OCI-LY1 (cell line): ENCODE data around the gene ZNF93.
"Not testable (repeated sequence)": the region's sequence is repeated elsewhere in the genome, so short reads cannot be mapped to it uniquely, and the experiment has no call there.

Experiments
- H2AFZ ChIP-seq: fragments of 200-600 bp; sonication (generic), shearing (Covaris generic); 2 replicates; pipeline ENCODE4 v1.6.0; 2014; ENCODE audit warnings: antibody characterized with exemption, mild to moderate bottlenecking, low read length
- H3F3A ChIP-seq: fragments of 200-600 bp; sonication (generic), shearing (Covaris generic); 2 replicates; pipeline ENCODE4 v1.6.0; 2014; ENCODE audit warnings: mild to moderate bottlenecking, antibody characterized with exemption, low read length, moderate library complexity; ENCODE audit not compliant: insufficient read depth
- H3K27ac ChIP-seq: fragments of 200-600 bp; sonication (generic); 2 replicates; pipeline ENCODE4 v1.5.1; 2014; ENCODE audit warnings: low read length, mixed run types, mild to moderate bottlenecking, low read depth; ENCODE audit not compliant: poor library complexity, severe bottlenecking
- H3K27me3 ChIP-seq: fragments of 200-600 bp; sonication (generic); 2 replicates; pipeline ENCODE4 v1.6.0; 2014; ENCODE audit warnings: antibody characterized with exemption, mild to moderate bottlenecking, low read length, moderate library complexity; ENCODE audit not compliant: insufficient read depth
- H3K36me3 ChIP-seq: fragments of 200-600 bp; sonication (generic); 2 replicates; pipeline ENCODE4 v1.6.1; 2014; ENCODE audit warnings: mild to moderate bottlenecking, antibody characterized with exemption, low read length, moderate library complexity, mixed read lengths; ENCODE audit not compliant: insufficient read depth
- H3K4me1 ChIP-seq: fragments of 200-600 bp; sonication (generic); 2 replicates; pipeline ENCODE4 v1.5.1; 2014; ENCODE audit warnings: mild to moderate bottlenecking, low read length, moderate library complexity; ENCODE audit not compliant: insufficient read depth, severe bottlenecking
- H3K4me2 ChIP-seq: fragments of 200-600 bp; sonication (generic), shearing (Covaris generic); 2 replicates; pipeline ENCODE4 v1.6.1; 2014; ENCODE audit warnings: low read length
- H3K4me3 ChIP-seq: fragments of 200-600 bp; sonication (generic); 2 replicates; pipeline ENCODE4 v1.5.1; 2014; ENCODE audit warnings: low read length, low read depth, mild to moderate bottlenecking, mixed read lengths; ENCODE audit not compliant: poor library complexity, severe bottlenecking
- H3K79me2 ChIP-seq: fragments of 200-600 bp; shearing (Covaris generic); 2 replicates; pipeline ENCODE4 v1.6.1; 2016; ENCODE audit warnings: mixed run types, low read length, mixed read lengths; ENCODE audit not compliant: insufficient read depth
- H3K9ac ChIP-seq: fragments of 200-600 bp; sonication (generic), shearing (Covaris generic); 2 replicates; pipeline ENCODE4 v1.6.1; 2014; ENCODE audit warnings: mild to moderate bottlenecking, low read length, mixed read lengths
- H3K9me2 ChIP-seq: fragments of 200-600 bp; sonication (generic), shearing (Covaris generic); 2 replicates; pipeline ENCODE4 v1.6.1; 2014; ENCODE audit warnings: low read depth, mild to moderate bottlenecking, low read length, mixed read lengths
- H3K9me3 ChIP-seq: fragments of 200-600 bp; shearing (Covaris generic); 2 replicates; pipeline ENCODE4 v1.6.1; 2014; ENCODE audit warnings: low read length, mixed read lengths
- H4K20me1 ChIP-seq: fragments of 200-600 bp; sonication (generic), shearing (Covaris generic); 2 replicates; pipeline ENCODE4 v1.6.0; 2016; ENCODE audit warnings: mild to moderate bottlenecking, low read length; ENCODE audit not compliant: insufficient read depth
- CTCF ChIP-seq: fragments of 200-600 bp; sonication (generic), shearing (Covaris generic); IDR thresholded peaks from 2 replicates; pipeline ENCODE4 v1.5.1; 2017; ENCODE audit warnings: mild to moderate bottlenecking, antibody characterized with exemption, low read length, moderate library complexity, mixed read lengths
- EZH2 ChIP-seq: fragments of 200-600 bp; sonication (generic), shearing (Covaris generic); IDR thresholded peaks from 2 replicates; pipeline ENCODE4 v1.8.0; 2017; ENCODE audit warnings: borderline replicate concordance, mixed run types, mild to moderate bottlenecking, antibody characterized with exemption, low read length, moderate library complexity, mixed read lengths

The ZNF93 gene

GRCh38 chr19:19871932-19872331 is 28.8 kb upstream of the ZNF93 start:
- H4K20me1 ChIP-seq, result no peaks in the 10 kb centered on the region
- H3K4me2 ChIP-seq, result no peak overlapping the region
- TF ChIP-seq EZH2 (no peak), CTCF (no peak)
- peaks cover 51% of the 10 kb centered on the region for H3K79me2 ChIP-seq
- H3K27ac ChIP-seq, result no peak overlapping the region
- peaks cover 40% of the 10 kb centered on the region; the same call in 1 of the 2 replicates for H3K9me3 ChIP-seq
- peaks cover 5% of the 10 kb centered on the region for H3K4me1 ChIP-seq
- no peak overlapping the region for H2AFZ ChIP-seq
- no peaks in the 10 kb centered on the region; the same call in 1 of the 2 replicates for H3F3A ChIP-seq
- peaks cover 92% of the 10 kb centered on the region for H3K36me3 ChIP-seq
- no peaks in the 10 kb centered on the region for H3K27me3 ChIP-seq
- H3K4me3 ChIP-seq, result no peak overlapping the region
- H3K9ac ChIP-seq, result no peak overlapping the region
- no peaks in the 10 kb centered on the region for H3K9me2 ChIP-seq

DNA sequence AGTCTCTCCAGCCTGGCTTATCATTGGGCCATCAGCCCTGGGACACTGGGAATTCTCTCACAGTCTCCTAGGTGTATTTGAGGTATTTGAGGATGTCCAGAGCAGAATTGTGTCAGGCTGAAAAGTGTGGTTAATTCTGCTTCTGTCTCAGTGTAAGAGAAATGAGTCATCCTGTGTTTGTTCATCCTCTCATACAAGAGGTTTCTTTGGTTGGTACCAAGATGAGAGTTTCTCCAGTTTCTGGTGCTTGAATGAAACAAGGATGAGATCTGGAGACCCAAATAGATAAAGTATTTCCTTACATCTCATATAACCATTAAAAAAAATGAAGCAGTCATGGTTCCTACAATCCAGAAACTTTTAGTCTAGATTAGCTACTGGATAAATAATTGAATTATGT is 27.4 kb upstream of the ZNF93 start:
- Histone ChIP-seq H3K27ac (no peak overlapping the region), H3K4me2 (no peak overlapping the region), H3K27me3 (no peaks in the 10 kb centered on the region), H3F3A (no peaks in the 10 kb centered on the region; the same call in 1 of the 2 replicates), H3K9me3 (peaks cover 41% of the 10 kb centered on the region; the same call in 1 of the 2 replicates), H3K9ac (no peak overlapping the region), H4K20me1 (no peaks in the 10 kb centered on the region), H3K4me1 (no peaks in the 10 kb centered on the region), H3K79me2 (peaks cover 37% of the 10 kb centered on the region), H3K36me3 (peaks cover 88% of the 10 kb centered on the region), H3K9me2 (no peaks in the 10 kb centered on the region), H3K4me3 (no peak overlapping the region), H2AFZ (no peak overlapping the region)
- no peak for TF ChIP-seq EZH2

- Histone ChIP-seq H3K79me2 (no peaks in the 10 kb centered on the region), H3K27me3 (no peaks in the 10 kb centered on the region), H3K36me3 (peaks cover 90% of the 10 kb centered on the region), H3K4me3 (no peak overlapping the region), H3K4me1 (no peaks in the 10 kb centered on the region), H3F3A (no peaks in the 10 kb centered on the region), H3K4me2 (no peak overlapping the region), H4K20me1 (no peaks in the 10 kb centered on the region), H3K9ac (no peak overlapping the region), H3K9me2 (no peaks in the 10 kb centered on the region), H3K27ac (no peak overlapping the region), H2AFZ (no peak overlapping the region), H3K9me3 (peaks cover 25% of the 10 kb centered on the region; the same call in 1 of the 2 replicates)
- TF ChIP-seq CTCF, result no peak
- no peak for TF ChIP-seq EZH2
Measured at GRCh38 chr19:19877724-19878123, 23.0 kb upstream of the ZNF93 start.

DNA sequence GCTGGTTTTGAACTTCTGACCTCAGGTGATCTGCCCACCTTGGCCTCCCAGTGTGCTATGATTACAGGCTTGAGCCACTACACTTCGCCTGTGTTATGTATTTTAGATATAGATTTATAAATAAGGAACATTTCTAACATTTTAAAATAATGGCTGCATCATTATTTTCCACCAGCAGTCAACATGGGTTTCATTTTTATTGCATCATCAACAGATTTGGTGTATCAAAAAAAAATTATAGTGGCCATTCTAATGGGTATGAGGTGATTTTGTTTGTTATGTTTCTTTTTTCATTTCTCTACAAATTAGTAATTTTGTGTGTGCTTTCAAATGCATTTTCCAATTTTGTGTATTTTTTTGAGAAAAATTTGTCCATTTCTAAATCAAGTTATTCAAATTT is 16.2 kb upstream of the ZNF93 start:
- Histone ChIP-seq H3K9ac (no peak overlapping the region), H2AFZ (no peak overlapping the region), H4K20me1 (no peaks in the 10 kb centered on the region), H3K79me2 (no peaks in the 10 kb centered on the region), H3K4me2 (no peak overlapping the region), H3K9me2 (no peaks in the 10 kb centered on the region), H3K4me1 (no peaks in the 10 kb centered on the region), H3K27ac (no peak overlapping the region), H3K36me3 (peaks cover 77% of the 10 kb centered on the region), H3F3A (no peaks in the 10 kb centered on the region), H3K27me3 (no peaks in the 10 kb centered on the region), H3K4me3 (no peak overlapping the region), H3K9me3 (peaks cover 26% of the 10 kb centered on the region)
- no peak for TF ChIP-seq CTCF
- no peak for TF ChIP-seq EZH2

DNA sequence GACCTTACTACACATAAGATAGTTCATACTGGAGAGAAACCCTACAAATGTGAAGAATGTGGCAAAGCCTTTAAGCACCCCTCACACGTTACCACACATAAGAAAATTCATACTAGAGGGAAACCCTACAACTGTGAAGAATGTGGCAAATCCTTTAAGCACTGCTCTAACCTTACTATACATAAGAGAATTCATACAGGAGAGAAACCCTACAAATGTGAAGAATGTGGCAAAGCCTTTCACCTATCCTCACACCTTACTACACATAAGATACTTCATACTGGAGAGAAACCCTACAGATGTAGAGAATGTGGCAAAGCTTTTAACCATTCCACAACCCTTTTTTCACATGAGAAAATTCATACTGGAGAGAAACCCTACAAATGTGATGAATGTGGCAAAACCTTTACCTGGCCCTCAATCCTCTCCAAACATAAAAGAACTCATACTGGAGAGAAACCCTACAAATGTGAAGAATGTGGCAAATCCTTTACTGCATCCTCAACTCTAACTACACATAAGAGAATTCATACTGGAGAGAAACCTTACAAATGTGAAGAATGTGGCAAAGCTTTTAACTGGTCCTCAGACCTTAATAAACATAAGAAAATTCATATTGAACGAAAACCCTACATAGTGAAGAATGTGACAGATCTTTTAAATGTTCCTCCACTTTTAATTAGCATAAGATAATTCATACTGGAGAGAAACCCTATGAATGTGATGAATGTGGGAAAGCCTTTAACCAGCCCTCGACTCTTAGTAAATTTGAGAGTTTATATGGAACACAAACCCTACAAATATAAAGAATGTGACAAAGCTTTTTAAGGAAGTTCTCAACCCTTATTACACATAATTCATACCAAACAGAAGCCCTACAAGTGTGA is 8.4 kb upstream of the ZNF93 start:
- not testable (repeated sequence) for H3K4me2 ChIP-seq, H3F3A ChIP-seq, H3K4me1 ChIP-seq, H3K27me3 ChIP-seq, H3K79me2 ChIP-seq, H3K27ac ChIP-seq, H4K20me1 ChIP-seq, H3K4me3 ChIP-seq, H2AFZ ChIP-seq, H3K9me2 ChIP-seq, H3K9ac ChIP-seq
- Histone ChIP-seq H3K9me3 (peaks cover 43% of the 10 kb centered on the region), H3K36me3 (peaks cover 46% of the 10 kb centered on the region)
